Endothelial cell of umbilical vein (primary cell): ENCODE results near the gene CTSZ. TPM values are rescaled to one million over a fixed set of nuclear protein-coding genes. Genes with fewer than 3 reads are reported as not detected.

Experiments used
- BruUV-seq: library from RNA; stranded (reverse); fragments of 400-500 nt; replicated peaks from 2 replicates; lab custom pipeline; 2021; lab: Mats Ljungman, UMichigan
- CTCF ChIA-PET: fragments of 300-600, 350-600 bp; sonication (Branson Sonifier 250); formaldehyde crosslinking; loops from one replicate; lab custom pipeline; 2021; ENCODE audit warnings: antibody characterized with exemption, inconsistent platforms; lab: Charles Lee
- POLR2A ChIA-PET: fragments of 300-600, 350-600 bp; sonication (Branson Sonifier 250); formaldehyde crosslinking; loops from one replicate; lab custom pipeline; 2021; ENCODE audit warnings: antibody characterized with exemption, inconsistent platforms; lab: Charles Lee
- DNase-seq: peaks from one replicate; pipeline ENCODE4 v3.0.0-alpha.2; 2011; ENCODE audit warnings: low read depth, low spot score
- FAIRE-seq: peaks from 2 replicates; lab custom pipeline; 2011; peaks lifted over from hg19 to GRCh38; lab: Jason Lieb, UNC
- H2AFZ ChIP-seq: 2 replicates; pipeline ENCODE4 v1.6.0; 2012; ENCODE audit warnings: low read depth, low read length, control low read depth, inconsistent platforms
- H3K27ac ChIP-seq: 2 replicates; pipeline ENCODE4 v1.5.1; 2011; ENCODE audit warnings: low read depth, mild to moderate bottlenecking, control low read depth, low read length, moderate library complexity; ENCODE audit not compliant: insufficient read depth
- H3K27me3 ChIP-seq, 2 experiments: 2 replicates each; pipeline versions ENCODE4 v1.6.0 to v1.6.1; 2011; ENCODE audit warnings: low read length in 2 of 2, mixed read lengths in 1 of 2; ENCODE audit not compliant: control insufficient read depth in 2 of 2, insufficient read depth in 2 of 2
- H3K36me3 ChIP-seq, 2 experiments: 2 replicates in 1 of 2; 3 replicates in 1 of 2; pipeline ENCODE4 v1.5.1; 2011; ENCODE audit warnings: low read length in 2 of 2, mild to moderate bottlenecking in 1 of 2, moderate library complexity in 1 of 2; ENCODE audit not compliant: control insufficient read depth in 2 of 2, insufficient read depth in 2 of 2; ENCODE audit errors: extremely low read depth in 1 of 2
- H3K4me1 ChIP-seq: 3 replicates; pipeline ENCODE4 v1.5.1; 2011; ENCODE audit warnings: mild to moderate bottlenecking, low read length; ENCODE audit not compliant: control insufficient read depth, insufficient read depth; ENCODE audit errors: extremely low read depth
- H3K4me2 ChIP-seq: 2 replicates; pipeline ENCODE4 v1.6.1; 2011; ENCODE audit warnings: low read length, control low read depth, mixed read lengths; ENCODE audit not compliant: insufficient read depth
- H3K4me3 ChIP-seq, 3 experiments: fragments of 200-600 bp in 1 of 3; sonication (generic), shearing (Covaris generic) in 1 of 3; replicated peaks in 1 of 3; 2 replicates each; pipeline ENCODE4 v1.5.1; 2011 to 2016; ENCODE audit warnings: control low read depth in 3 of 3, low read length in 3 of 3, mild to moderate bottlenecking in 2 of 3, inconsistent platforms in 1 of 3, low read depth in 1 of 3, moderate library complexity in 1 of 3; ENCODE audit not compliant: insufficient read depth in 1 of 3
- H3K79me2 ChIP-seq: 2 replicates; pipeline ENCODE4 v1.6.0; 2012; ENCODE audit warnings: low read length, inconsistent platforms; ENCODE audit not compliant: control insufficient read depth, insufficient read depth
- H3K9ac ChIP-seq: replicated peaks from 2 replicates; pipeline ENCODE3; 2011; ENCODE audit warnings: low read length, control low read depth; ENCODE audit not compliant: insufficient read depth; ENCODE audit errors: extremely low read depth
- H3K9me1 ChIP-seq: replicated peaks from 3 replicates; pipeline ENCODE4 v1.6.0; 2011; ENCODE audit warnings: mild to moderate bottlenecking, low read length; ENCODE audit not compliant: control insufficient read depth, insufficient read depth; ENCODE audit errors: extremely low read depth
- H3K9me3 ChIP-seq: replicated peaks from 2 replicates; pipeline ENCODE4 v1.5.1; 2012; ENCODE audit warnings: low read length, inconsistent platforms; ENCODE audit not compliant: control insufficient read depth, insufficient read depth
- H4K20me1 ChIP-seq: replicated peaks from 2 replicates; pipeline ENCODE3; 2011; ENCODE audit warnings: mild to moderate bottlenecking, low read length; ENCODE audit not compliant: control insufficient read depth, insufficient read depth; ENCODE audit errors: extremely low read depth
- CTCF ChIP-seq, 2 donors: IDR thresholded peaks; 1 replicate in 1 of 2; 2 replicates in 1 of 2; pipeline ENCODE4 v1.5.1; 2011; ENCODE audit warnings: low read length in 2 of 2, mild to moderate bottlenecking in 2 of 2, moderate library complexity in 2 of 2, control low read depth in 1 of 2, inconsistent platforms in 1 of 2, low read depth in 1 of 2; ENCODE audit not compliant: insufficient read depth in 1 of 2; ENCODE audit errors: extremely low read depth in 1 of 2
- EZH2 ChIP-seq: IDR thresholded peaks from 2 replicates; pipeline ENCODE4 v1.6.1; 2012; ENCODE audit warnings: borderline replicate concordance, low read depth, mild to moderate bottlenecking, moderate library complexity, low read length, inconsistent platforms; ENCODE audit not compliant: severe bottlenecking
- FOS ChIP-seq: IDR thresholded peaks from 2 replicates; pipeline ENCODE4 v1.6.1; 2011; ENCODE audit warnings: mild to moderate bottlenecking, low read length, moderate library complexity, borderline replicate concordance; ENCODE audit not compliant: insufficient read depth
- GATA2 ChIP-seq: IDR thresholded peaks from 2 replicates; pipeline ENCODE4 v1.7.0; 2011; ENCODE audit warnings: low read depth, mild to moderate bottlenecking, moderate library complexity, mixed read lengths, low read length; ENCODE audit not compliant: insufficient read length, insufficient read depth
- JUN ChIP-seq: IDR thresholded peaks from 2 replicates; pipeline ENCODE4 v1.6.1; 2011; ENCODE audit warnings: borderline replicate concordance, low read depth; ENCODE audit not compliant: insufficient read length, insufficient read depth
- MAX ChIP-seq: IDR thresholded peaks from 2 replicates; pipeline ENCODE4 v1.6.1; 2011; ENCODE audit not compliant: insufficient read depth, insufficient read length
- MYC ChIP-seq: IDR thresholded peaks from one replicate; pipeline ENCODE4 v1.6.1; 2011; ENCODE audit warnings: mild to moderate bottlenecking, low read depth, low read length
- POLR2A ChIP-seq: IDR thresholded peaks from 2 replicates; pipeline ENCODE4 v1.6.1; 2012; ENCODE audit warnings: low read depth, mild to moderate bottlenecking, control low read depth, low read length
- POLR2AphosphoS5 ChIP-seq: IDR thresholded peaks from 2 replicates; pipeline ENCODE4 v1.6.1; 2012; ENCODE audit warnings: low read depth, mild to moderate bottlenecking, control low read depth, low read length, moderate library complexity; ENCODE audit not compliant: insufficient read depth
- dilution Hi-C: fragments of 300-500 bp; cut with MboI; formaldehyde crosslinking; loops from one replicate; pipeline ENCODE4 v1.15.0; 2019; ENCODE audit warnings: low sequenced_read_pairs; ENCODE audit not compliant: extremely low pct_ligation_motif_present
- intact Hi-C: fragments of 100-400 bp; cut with micrococcal nuclease; formaldehyde crosslinking; loops from one replicate; pipeline ENCODE4 v1.10.0; 2022
- polyA plus RNA-seq, 4 experiments: library from polyadenylated mRNA; depleted of rRNA in 3 of 4; stranded (reverse) in 3 of 4; unstranded in 1 of 4; fragments of >200 nt; gene quantifications; 2 replicates each; pipeline versions ENCODE4 v1.2.1 to v1.2.3, GENCODE V29; 2011 to 2012; ENCODE audit warnings: missing spikeins in 1 of 4
- total RNA-seq: library from RNA; stranded (reverse); gene quantifications from 2 replicates; pipeline ENCODE4 v1.2.3, GENCODE V29; 2021

CTSZ gene
- total and polyA plus RNA-seq, 2 donors (not counting 3 experiments of a cell fraction or from before 2014, with no cell fraction given) = 304 to 387 TPM

GRCh38 chr20:58976061-58976730 is 30.9 kb downstream of the CTSZ start:
- intact Hi-C loops = no loop called here
- TF ChIP-seq GATA2 (no peak), CTCF (IDR thresholded peaks at IDR 0.05; ENCODE audit: extremely low read depth in 1 of 2, insufficient read depth in 1 of 2, low read depth in 1 of 2, low read length in 2 of 2) (no peak), FOS (no peak), POLR2A (no peak), MYC (no peak), MAX (no peak), EZH2 (no peak), POLR2AphosphoS5 (no peak), JUN (no peak)
- CTCF ChIA-PET = interaction anchor here (1.6 to 3.7 kb wide), 2 partner anchors 106 to 112 kb away, joined by 3 to 12 read pairs; no protein-coding TSS in a partner anchor
- peaks cover 0 to 1% of the 10 kb centered on the region in 2 experiments for H3K27me3 ChIP-seq
- no TSS peak for BruUV-seq
- no peak overlapping the region for H3K9ac ChIP-seq
- no peaks in the 10 kb centered on the region for H3K9me3 ChIP-seq
- H3K36me3 ChIP-seq = no peaks in the 10 kb centered on the region
- no peaks in the 10 kb centered on the region for H3K4me1 ChIP-seq
- no peak overlapping the region for H3K27ac ChIP-seq
- no peaks in the 10 kb centered on the region for H4K20me1 ChIP-seq
- dilution Hi-C loops = no loop called here
- H3K4me2 ChIP-seq = no peak overlapping the region
- no peak overlapping the region for H2AFZ ChIP-seq
- DNase-seq = no peak
- H3K79me2 ChIP-seq = no peaks in the 10 kb centered on the region
- no peaks in the 10 kb centered on the region for H3K9me1 ChIP-seq
- POLR2A ChIA-PET = no interaction called here
- FAIRE-seq = no peak
- no peak overlapping the region for H3K4me3 ChIP-seq
